ENCODE measurements around the gene H2BK1.

Gene H2BK1

DNA sequence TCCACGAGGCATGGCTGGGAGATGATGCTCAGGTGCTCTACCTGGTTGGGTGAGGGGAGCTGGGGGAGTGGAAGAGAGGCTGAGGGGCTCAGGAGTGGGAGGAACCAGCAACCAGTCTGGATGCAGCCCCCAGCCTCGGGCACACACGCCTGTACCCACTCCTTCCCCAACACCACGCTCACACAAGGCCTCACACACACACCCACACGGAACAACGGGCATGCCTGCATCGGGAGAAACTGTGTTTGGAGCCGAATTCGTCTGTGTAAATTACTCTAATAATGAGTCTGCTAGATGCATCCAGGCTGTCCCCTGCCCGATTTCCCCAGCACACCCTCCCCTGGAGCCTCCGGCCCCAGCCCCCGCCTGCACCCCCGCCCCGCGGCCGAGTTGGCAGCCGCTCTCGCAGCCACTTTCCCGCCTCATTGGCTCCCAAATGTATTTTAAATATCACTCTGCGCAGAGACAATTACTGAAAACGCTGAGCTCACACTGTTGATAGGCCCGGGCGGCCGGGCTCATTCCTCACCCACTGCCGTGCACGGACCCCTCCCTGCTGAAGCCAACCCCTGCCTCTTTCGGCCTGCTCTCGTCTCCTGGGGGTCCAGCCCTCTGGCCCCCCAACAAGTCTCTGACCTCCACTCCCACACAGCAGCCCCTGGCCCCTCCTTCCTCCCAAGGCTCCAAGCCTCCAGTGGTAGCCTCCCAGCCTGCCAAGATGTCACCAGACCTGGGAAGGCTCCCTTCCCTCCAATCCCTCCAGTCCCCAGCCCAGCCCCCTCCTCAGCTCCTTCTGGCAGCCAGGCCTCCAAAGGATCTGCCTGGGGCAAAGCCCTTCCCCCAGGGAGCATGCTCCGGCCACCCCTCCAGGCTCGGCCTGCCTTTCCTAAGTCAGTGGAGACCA lies 11.1 kb downstream of the H2BK1 start:
- Histone ChIP-seq H2BK5ac (ENCODE audit: low read length) (no peak overlapping the region), H3K27me3 (ENCODE audit: insufficient read depth, low read length, poor library complexity) (no peaks in the 10 kb centered on the region), H3K79me1 (ENCODE audit: low read length) (no peaks in the 10 kb centered on the region), H3K18ac (ENCODE audit: low read length) (no peak overlapping the region), H3K56ac (ENCODE audit: low read length) (peak overlapping the region; percentile 65), H3K4me3 (ENCODE audit: low read length) (no peak overlapping the region), H4K8ac (ENCODE audit: low read depth, low read length) (no peak overlapping the region), H3K23ac (ENCODE audit: low read length) (no peak overlapping the region), H2BK15ac (replicated peaks; ENCODE audit: low read depth) (no peak overlapping the region), H3K79me2 (ENCODE audit: control insufficient read depth, insufficient read depth, low read length) (no peaks in the 10 kb centered on the region), H3K4ac (ENCODE audit: low read depth, low read length) (no peak overlapping the region), H3K9ac (ENCODE audit: low read length) (no peak overlapping the region), H3K27ac (ENCODE audit: low read depth, low read length) (no peak overlapping the region), H3K4me2 (ENCODE audit: low read length) (no peak overlapping the region), H3K36me3 (ENCODE audit: control insufficient read depth, insufficient read depth, low read length) (no peaks in the 10 kb centered on the region), H4K5ac (ENCODE audit: low read length) (no peak overlapping the region), H2BK120ac (ENCODE audit: low read depth, low read length) (no peak overlapping the region), H2AK5ac (ENCODE audit: low read length) (no peak overlapping the region), H3K4me1 (ENCODE audit: control insufficient read depth, low read depth, low read length) (no peaks in the 10 kb centered on the region)
- DNase-seq = peak; percentile 73
- WGBS (ENCODE audit: extremely low coverage, insufficient coverage, low lambda C conversion rate) = no CpG with 5 or more reads among the region's 30 CpGs

DNA sequence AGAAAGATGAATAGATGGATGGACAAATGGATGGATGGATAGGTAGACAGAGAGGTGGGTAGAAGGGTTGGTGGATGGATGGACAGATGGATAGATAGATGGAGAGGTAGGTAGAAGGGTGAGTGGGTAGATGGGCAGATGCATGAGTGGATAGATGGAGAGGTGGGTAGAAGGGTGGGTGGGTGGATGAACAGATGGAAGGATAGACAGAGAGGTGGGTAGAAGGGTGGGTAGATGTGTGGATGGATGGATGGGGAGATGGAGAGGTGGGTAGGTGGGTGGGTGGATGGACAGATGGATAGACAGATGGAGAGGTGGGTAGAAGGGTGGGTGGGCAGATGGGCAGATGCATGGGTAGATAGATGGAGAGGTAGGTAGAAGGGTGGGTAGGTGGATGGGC lies 12.4 kb downstream of the H2BK1 start:
- no peaks in the 10 kb centered on the region for H3K79me2 ChIP-seq (ENCODE audit: control insufficient read depth, insufficient read depth, low read length)
- H4K5ac ChIP-seq (ENCODE audit: low read length) = no peak overlapping the region
- H4K8ac ChIP-seq (ENCODE audit: low read depth, low read length) = no peak overlapping the region
- DNase-seq = no peak
- H2BK15ac ChIP-seq (replicated peaks; ENCODE audit: low read depth) = no peak overlapping the region
- H3K4me3 ChIP-seq (ENCODE audit: low read length) = no peak overlapping the region
- no peaks in the 10 kb centered on the region for H3K4me1 ChIP-seq (ENCODE audit: control insufficient read depth, low read depth, low read length)
- H2BK5ac ChIP-seq (ENCODE audit: low read length) = no peak overlapping the region
- no peaks in the 10 kb centered on the region for H3K27me3 ChIP-seq (ENCODE audit: insufficient read depth, low read length, poor library complexity)
- no peak overlapping the region for H3K9ac ChIP-seq (ENCODE audit: low read length)
- H3K23ac ChIP-seq (ENCODE audit: low read length) = no peak overlapping the region
- H2BK120ac ChIP-seq (ENCODE audit: low read depth, low read length) = no peak overlapping the region
- no peaks in the 10 kb centered on the region for H3K36me3 ChIP-seq (ENCODE audit: control insufficient read depth, insufficient read depth, low read length)
- no peak overlapping the region for H3K18ac ChIP-seq (ENCODE audit: low read length)
- no peak overlapping the region for H3K56ac ChIP-seq (ENCODE audit: low read length)
- H3K27ac ChIP-seq (ENCODE audit: low read depth, low read length) = no peak overlapping the region
- H2AK5ac ChIP-seq (ENCODE audit: low read length) = no peak overlapping the region
- H3K79me1 ChIP-seq (ENCODE audit: low read length) = no peaks in the 10 kb centered on the region
- H3K4me2 ChIP-seq (ENCODE audit: low read length) = no peak overlapping the region
- H3K4ac ChIP-seq (ENCODE audit: low read depth, low read length) = no peak overlapping the region

GRCh38 chr7:151195616-151196450 lies 14.5 kb downstream of the H2BK1 start:
- Histone ChIP-seq H3K4ac (ENCODE audit: low read depth, low read length) (no peak overlapping the region), H3K9ac (ENCODE audit: low read length) (no peak overlapping the region), H3K56ac (ENCODE audit: low read length) (no peak overlapping the region), H2BK5ac (ENCODE audit: low read length) (no peak overlapping the region), H2AK5ac (ENCODE audit: low read length) (no peak overlapping the region), H3K4me2 (ENCODE audit: low read length) (no peak overlapping the region), H3K36me3 (ENCODE audit: control insufficient read depth, insufficient read depth, low read length) (no peaks in the 10 kb centered on the region), H3K27ac (ENCODE audit: low read depth, low read length) (no peak overlapping the region), H3K27me3 (ENCODE audit: insufficient read depth, low read length, poor library complexity) (no peaks in the 10 kb centered on the region), H3K23ac (ENCODE audit: low read length) (no peak overlapping the region), H4K5ac (ENCODE audit: low read length) (no peak overlapping the region), H4K8ac (ENCODE audit: low read depth, low read length) (no peak overlapping the region), H3K4me3 (ENCODE audit: low read length) (no peak overlapping the region), H3K79me2 (ENCODE audit: control insufficient read depth, insufficient read depth, low read length) (no peaks in the 10 kb centered on the region), H2BK15ac (replicated peaks; ENCODE audit: low read depth) (no peak overlapping the region), H3K4me1 (ENCODE audit: control insufficient read depth, low read depth, low read length) (no peaks in the 10 kb centered on the region), H3K18ac (ENCODE audit: low read length) (no peak overlapping the region), H3K79me1 (ENCODE audit: low read length) (no peaks in the 10 kb centered on the region), H2BK120ac (ENCODE audit: low read depth, low read length) (no peak overlapping the region)
- WGBS (ENCODE audit: extremely low coverage, insufficient coverage, low lambda C conversion rate) = no CpG with 5 or more reads among the region's 19 CpGs
- peak; percentile 42 for DNase-seq

DNA sequence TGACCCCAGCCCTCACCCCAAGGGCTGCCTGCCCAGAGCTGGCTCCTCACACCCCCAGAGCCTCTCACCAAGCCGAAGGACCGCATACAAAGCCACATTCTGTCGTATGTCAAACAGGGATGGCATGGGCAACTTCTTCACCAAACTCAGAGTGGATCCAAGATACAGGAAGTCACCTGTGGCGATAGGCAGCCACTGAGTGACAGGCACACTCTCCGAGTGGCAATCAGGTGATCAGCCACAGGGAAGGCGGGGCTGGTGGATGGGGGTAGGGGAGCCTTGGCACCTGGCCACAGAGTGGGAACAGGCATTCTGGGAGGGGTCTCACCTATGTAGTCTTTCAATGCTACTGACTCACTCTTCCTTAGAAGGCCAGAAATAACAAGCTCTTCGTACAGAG lies 16.1 kb downstream of the H2BK1 start:
- no CpG with 5 or more reads among the region's 7 CpGs for WGBS (ENCODE audit: extremely low coverage, insufficient coverage, low lambda C conversion rate)
- H4K5ac ChIP-seq (ENCODE audit: low read length) = no peak overlapping the region
- H3K79me1 ChIP-seq (ENCODE audit: low read length) = no peaks in the 10 kb centered on the region

DNA sequence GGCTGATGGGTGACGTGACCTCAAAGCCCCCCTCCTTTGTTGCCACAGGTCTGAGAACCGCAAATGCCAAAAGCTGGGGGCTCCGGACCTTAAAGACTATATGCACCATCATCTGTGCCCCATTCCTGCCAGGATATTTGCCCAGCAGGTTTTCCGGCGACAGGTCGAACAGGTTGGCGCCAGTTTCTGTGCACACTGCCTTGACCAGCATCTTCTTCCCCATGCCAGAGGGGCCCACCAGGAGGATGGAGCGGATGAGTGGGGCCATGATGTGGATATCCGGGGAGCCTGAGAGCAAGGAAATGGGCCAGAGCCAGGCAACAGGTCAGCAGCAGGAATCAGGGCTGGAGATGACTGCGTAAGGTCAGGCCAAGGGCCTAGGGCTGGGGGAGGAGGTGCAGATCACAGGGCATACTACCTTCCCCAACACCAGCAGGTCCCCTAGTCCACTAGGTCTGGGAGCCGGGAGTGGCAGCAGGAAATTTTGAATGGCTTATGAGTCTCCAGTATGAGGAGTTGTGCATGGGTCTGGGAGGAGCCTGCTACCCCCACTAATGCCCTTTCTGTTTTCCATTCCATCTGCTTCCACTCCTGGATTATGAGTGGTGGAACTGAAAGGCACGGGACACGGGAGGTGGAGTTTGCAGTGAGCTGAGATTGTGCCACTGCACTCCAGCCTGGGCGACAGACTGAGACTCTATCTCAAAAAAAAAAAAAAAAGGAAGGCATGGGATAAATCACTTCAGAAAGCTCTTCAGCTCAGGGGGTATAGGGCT lies 16.9 kb downstream of the H2BK1 start:
- DNase-seq = no peak
- Histone ChIP-seq H3K79me2 (ENCODE audit: control insufficient read depth, insufficient read depth, low read length) (no peaks in the 10 kb centered on the region), H3K9ac (ENCODE audit: low read length) (no peak overlapping the region), H3K79me1 (ENCODE audit: low read length) (no peaks in the 10 kb centered on the region), H3K4me3 (ENCODE audit: low read length) (no peak overlapping the region), H3K27ac (ENCODE audit: low read depth, low read length) (no peak overlapping the region), H2AK5ac (ENCODE audit: low read length) (no peak overlapping the region), H3K4me2 (ENCODE audit: low read length) (no peak overlapping the region), H2BK120ac (ENCODE audit: low read depth, low read length) (no peak overlapping the region), H3K18ac (ENCODE audit: low read length) (no peak overlapping the region), H4K5ac (ENCODE audit: low read length) (no peak overlapping the region), H2BK15ac (replicated peaks; ENCODE audit: low read depth) (no peak overlapping the region), H3K56ac (ENCODE audit: low read length) (no peak overlapping the region), H3K27me3 (ENCODE audit: insufficient read depth, low read length, poor library complexity) (no peaks in the 10 kb centered on the region), H3K4me1 (ENCODE audit: control insufficient read depth, low read depth, low read length) (no peaks in the 10 kb centered on the region), H2BK5ac (ENCODE audit: low read length) (no peak overlapping the region), H3K23ac (ENCODE audit: low read length) (no peak overlapping the region), H4K8ac (ENCODE audit: low read depth, low read length) (no peak overlapping the region), H3K36me3 (ENCODE audit: control insufficient read depth, insufficient read depth, low read length) (no peaks in the 10 kb centered on the region), H3K4ac (ENCODE audit: low read depth, low read length) (no peak overlapping the region)
- WGBS (ENCODE audit: extremely low coverage, insufficient coverage, low lambda C conversion rate) = no CpG with 5 or more reads among the region's 14 CpGs

More for the DNA sequence above, 16.1 kb downstream of the H2BK1 start:
- H3K27ac ChIP-seq (ENCODE audit: low read depth, low read length) = no peak overlapping the region
- H2BK5ac ChIP-seq (ENCODE audit: low read length) = no peak overlapping the region
- H3K4me2 ChIP-seq (ENCODE audit: low read length) = no peak overlapping the region
- no peaks in the 10 kb centered on the region for H3K4me1 ChIP-seq (ENCODE audit: control insufficient read depth, low read depth, low read length)
- no peaks in the 10 kb centered on the region for H3K36me3 ChIP-seq (ENCODE audit: control insufficient read depth, insufficient read depth, low read length)
- H3K79me2 ChIP-seq (ENCODE audit: control insufficient read depth, insufficient read depth, low read length) = no peaks in the 10 kb centered on the region
- no peak overlapping the region for H3K4me3 ChIP-seq (ENCODE audit: low read length)
- no peak overlapping the region for H4K8ac ChIP-seq (ENCODE audit: low read depth, low read length)
- no peak overlapping the region for H2BK120ac ChIP-seq (ENCODE audit: low read depth, low read length)
- no peak overlapping the region for H2AK5ac ChIP-seq (ENCODE audit: low read length)
- H3K23ac ChIP-seq (ENCODE audit: low read length) = no peak overlapping the region
- H2BK15ac ChIP-seq (replicated peaks; ENCODE audit: low read depth) = no peak overlapping the region
- no peak overlapping the region for H3K18ac ChIP-seq (ENCODE audit: low read length)
- H3K9ac ChIP-seq (ENCODE audit: low read length) = no peak overlapping the region
- no peak for DNase-seq
- H3K4ac ChIP-seq (ENCODE audit: low read depth, low read length) = no peak overlapping the region
- H3K27me3 ChIP-seq (ENCODE audit: insufficient read depth, low read length, poor library complexity) = no peaks in the 10 kb centered on the region
- H3K56ac ChIP-seq (ENCODE audit: low read length) = no peak overlapping the region
